ENCODE results near the gene COL16A1.
"Not testable (repeated sequence)": the region's sequence is repeated elsewhere in the genome, so short reads cannot be mapped to it uniquely, and the experiment has no call there.

Gene COL16A1

DNA sequence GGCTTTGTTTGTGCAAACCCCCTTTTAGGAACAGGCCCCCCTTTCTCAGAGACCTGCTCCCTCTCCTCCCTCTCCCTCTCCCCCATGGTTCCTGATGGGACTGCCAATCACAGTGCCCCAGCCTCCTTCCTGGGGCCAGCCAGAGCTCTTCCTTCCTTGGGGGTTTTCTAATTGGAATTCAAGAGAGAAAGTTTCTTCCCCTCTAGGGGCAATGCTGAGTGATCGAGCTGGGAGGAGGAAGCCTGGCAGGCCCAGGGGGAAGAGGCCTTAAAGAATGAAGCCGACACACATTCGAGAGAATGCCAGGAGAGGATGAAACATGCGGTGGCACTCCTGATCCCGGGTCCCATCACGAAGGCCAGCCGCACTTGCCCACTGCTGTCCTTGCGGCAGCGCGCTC, 21.3 kb upstream of the COL16A1 start:
- no peaks in the 10 kb centered on the region for H3K9me3 Mint-ChIP-seq
- H3K4me1 Mint-ChIP-seq (ENCODE audit: low read depth), result no peaks in the 10 kb centered on the region
- H3K36me3 Mint-ChIP-seq (ENCODE audit: low read depth), result no peaks in the 10 kb centered on the region
- peaks cover 5% of the 10 kb centered on the region for H3K27me3 Mint-ChIP-seq
- H3K27ac Mint-ChIP-seq, result no peak overlapping the region
- H3K4me3 Mint-ChIP-seq, result no peak overlapping the region

DNA sequence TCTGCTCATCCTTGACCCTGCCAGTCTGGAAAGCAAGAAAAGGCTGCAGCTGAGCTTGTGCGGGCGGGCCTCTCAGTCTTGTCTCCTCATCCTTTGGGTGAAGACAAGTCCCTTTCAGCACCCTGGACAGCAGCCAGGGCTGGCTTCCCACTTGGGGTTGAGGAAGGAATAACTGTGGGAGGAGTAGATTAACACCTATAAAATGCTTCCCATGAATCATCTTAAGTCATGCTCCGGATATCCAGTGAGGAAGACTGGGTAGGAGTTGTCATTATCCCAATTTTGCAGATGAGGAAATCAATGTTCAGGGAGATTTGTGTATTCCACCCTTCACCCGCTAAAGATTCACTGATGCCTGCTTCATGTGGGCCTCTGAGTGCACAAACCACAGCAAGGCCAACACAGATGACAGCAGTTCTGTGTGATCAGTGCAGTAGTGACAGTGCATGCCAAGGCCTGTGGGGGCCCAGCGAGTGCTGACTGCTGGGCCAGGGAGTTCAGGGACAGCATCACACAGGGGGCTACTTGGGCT, 20.1 kb upstream of the COL16A1 start:
- H3K4me1 Mint-ChIP-seq (ENCODE audit: low read depth), result no peaks in the 10 kb centered on the region
- no peak overlapping the region for H3K4me3 Mint-ChIP-seq
- H3K27me3 Mint-ChIP-seq, result peaks cover 9% of the 10 kb centered on the region
- H3K9me3 Mint-ChIP-seq, result no peaks in the 10 kb centered on the region
- H3K27ac Mint-ChIP-seq, result no peak overlapping the region
- H3K36me3 Mint-ChIP-seq (ENCODE audit: low read depth), result no peaks in the 10 kb centered on the region

DNA sequence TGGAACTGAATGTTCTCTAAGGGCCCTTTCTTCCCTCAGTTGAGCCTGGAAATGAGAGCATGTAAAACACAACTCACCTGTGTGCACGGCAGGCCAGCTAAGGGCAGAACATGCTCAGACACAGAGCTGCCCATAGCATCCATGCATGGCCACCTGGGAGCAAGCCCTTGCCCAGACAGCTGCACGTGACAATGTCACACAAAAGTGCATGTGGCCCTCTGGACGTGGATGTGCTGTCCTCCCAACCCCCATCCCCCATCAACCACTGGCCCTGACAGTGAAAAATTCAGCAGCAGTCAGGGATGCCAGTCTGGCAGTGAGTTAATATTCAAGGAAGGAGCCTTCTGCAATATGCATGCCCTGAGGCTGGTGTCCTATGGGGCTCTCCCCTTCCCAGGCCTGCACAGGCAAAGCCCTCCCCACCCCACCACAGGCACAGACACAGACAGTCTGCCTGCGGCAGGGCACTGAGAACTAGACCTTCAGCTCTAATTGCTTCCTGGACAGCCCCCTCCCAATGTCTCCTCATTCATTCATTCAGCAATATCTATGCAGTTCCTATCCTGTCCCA, 14.6 kb upstream of the COL16A1 start:
- H3K4me1 Mint-ChIP-seq (ENCODE audit: low read depth), result peaks cover 9% of the 10 kb centered on the region
- no peak overlapping the region for H3K27ac Mint-ChIP-seq
- H3K4me3 Mint-ChIP-seq, result no peak overlapping the region
- no peaks in the 10 kb centered on the region for H3K9me3 Mint-ChIP-seq
- H3K27me3 Mint-ChIP-seq, result peaks cover 46% of the 10 kb centered on the region
- H3K36me3 Mint-ChIP-seq (ENCODE audit: low read depth), result no peaks in the 10 kb centered on the region

DNA sequence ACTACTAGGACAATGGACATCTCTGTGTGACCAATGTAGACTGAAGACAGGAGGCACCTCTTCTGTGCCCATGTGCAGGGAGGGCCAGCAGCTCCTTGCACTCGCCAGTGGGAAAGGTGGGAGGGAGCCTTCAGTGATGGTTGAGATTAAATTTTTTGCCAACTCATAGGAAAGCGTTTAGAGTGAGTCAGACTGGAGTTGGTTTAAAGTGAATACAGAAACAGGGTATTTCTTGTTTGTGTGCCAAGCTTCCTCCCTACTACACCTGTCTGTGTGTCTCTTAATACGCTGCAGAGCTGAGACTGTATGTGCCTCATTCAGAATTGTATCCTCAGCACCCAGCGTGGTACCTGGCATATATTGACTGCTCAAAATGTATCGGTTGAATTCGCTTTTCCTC, 13.5 kb upstream of the COL16A1 start:
- H3K36me3 Mint-ChIP-seq (ENCODE audit: low read depth), result no peaks in the 10 kb centered on the region
- H3K27me3 Mint-ChIP-seq, result peaks cover 54% of the 10 kb centered on the region
- no peak overlapping the region for H3K27ac Mint-ChIP-seq
- H3K4me3 Mint-ChIP-seq, result no peak overlapping the region
- no peaks in the 10 kb centered on the region for H3K9me3 Mint-ChIP-seq
- peaks cover 9% of the 10 kb centered on the region for H3K4me1 Mint-ChIP-seq (ENCODE audit: low read depth)

DNA sequence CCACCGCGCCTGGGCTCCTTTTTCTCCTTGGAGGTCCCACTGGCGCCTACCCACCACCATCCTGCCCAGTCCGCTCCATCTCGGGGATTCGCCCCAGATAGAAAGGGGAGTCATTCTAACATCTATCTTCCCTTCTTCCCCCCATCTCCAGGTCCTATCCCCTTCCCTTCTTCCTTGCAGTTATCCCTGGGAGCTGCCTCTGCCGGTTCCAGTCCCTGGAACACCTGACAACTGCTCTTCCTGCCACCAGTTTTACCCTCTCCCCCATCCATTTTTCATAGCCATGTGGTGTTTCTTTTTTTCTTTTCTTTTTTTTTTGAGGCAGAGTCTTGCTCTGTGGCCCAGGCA, 12.0 kb upstream of the COL16A1 start:
- Mint-ChIP-seq H3K4me1 (ENCODE audit: low read depth) (peaks cover 9% of the 10 kb centered on the region), H3K27me3 (peaks cover 55% of the 10 kb centered on the region), H3K9me3 (no peaks in the 10 kb centered on the region), H3K36me3 (ENCODE audit: low read depth) (no peaks in the 10 kb centered on the region), H3K4me3 (no peak overlapping the region), H3K27ac (no peak overlapping the region)

DNA sequence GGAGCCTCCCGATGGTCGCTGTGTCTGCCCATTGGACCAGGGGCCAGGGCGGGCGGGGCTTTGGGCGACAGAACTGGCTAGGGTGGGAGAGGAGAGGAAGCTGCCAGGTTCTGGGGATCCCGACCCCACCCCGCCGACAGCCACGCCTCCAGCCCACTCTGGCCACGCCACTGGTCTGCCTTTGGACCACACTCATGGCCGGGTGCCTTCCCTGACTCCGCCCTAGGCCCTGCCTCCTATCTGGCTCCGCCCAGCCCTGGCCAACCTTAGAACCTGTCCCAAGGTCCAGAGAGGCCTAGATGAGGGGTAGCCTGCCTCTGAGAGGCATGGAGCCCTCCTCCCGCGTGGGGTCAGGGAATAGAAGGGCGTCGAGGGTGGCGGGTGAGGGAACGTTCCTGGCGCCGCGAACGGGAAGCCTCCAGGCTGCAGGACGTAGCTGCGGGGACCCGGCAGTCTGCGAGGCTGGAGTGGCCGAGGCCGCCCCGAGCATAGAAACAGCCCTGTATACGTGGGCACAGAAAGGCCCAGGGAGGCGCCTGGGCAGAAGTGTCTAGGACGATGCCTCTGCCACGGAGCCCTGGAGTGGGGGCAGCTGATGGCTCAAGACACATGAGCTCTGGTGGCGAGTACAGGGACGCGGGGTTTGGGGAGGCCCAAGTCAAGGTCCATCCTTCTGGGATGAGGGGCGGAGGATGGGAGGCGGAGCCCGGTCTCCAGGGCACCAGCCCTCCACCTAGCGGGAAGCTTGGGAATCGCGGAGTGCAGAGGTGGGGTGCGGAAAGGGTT, 11.5 kb upstream of the COL16A1 start:
- Mint-ChIP-seq H3K27me3 (peaks cover 55% of the 10 kb centered on the region), H3K27ac (no peak overlapping the region), H3K4me1 (ENCODE audit: low read depth) (peaks cover 9% of the 10 kb centered on the region), H3K9me3 (no peaks in the 10 kb centered on the region), H3K36me3 (ENCODE audit: low read depth) (no peaks in the 10 kb centered on the region), H3K4me3 (peak overlapping the region; percentile 58)

DNA sequence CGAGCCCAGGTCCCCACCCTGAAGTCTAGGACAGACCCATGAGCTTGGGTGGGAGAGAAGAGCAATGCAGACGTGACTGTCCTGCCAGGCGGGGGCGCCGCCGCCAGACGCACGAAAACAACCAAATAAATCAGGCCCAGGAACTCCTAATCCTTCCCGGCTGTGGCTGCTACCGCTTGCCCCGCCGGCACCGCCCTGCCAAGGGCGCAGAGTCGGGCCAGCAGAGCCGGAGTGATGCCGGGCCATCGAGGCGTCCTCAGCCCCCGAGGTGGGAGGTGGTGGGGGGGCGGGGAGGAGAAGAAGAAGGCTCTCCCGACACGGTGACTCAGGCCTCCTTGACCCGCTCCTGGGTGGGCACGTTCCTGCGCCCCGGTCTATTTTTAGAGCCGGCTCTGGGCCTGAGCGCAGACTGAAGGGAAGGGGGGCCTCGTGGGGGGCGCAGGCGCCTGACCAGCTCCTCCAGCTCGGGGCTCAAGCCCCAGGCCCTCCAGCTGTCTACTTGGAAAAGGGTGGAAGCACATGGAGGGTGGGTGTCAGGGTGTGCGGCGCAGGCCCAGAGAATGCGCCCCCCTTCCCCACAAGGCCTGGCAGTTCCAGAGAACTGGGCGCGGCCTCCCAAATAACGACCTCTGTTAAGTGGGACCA, 10.7 kb upstream of the COL16A1 start:
- Mint-ChIP-seq H3K4me3 (peak overlapping the region; percentile 47), H3K27ac (no peak overlapping the region), H3K9me3 (no peaks in the 10 kb centered on the region), H3K4me1 (ENCODE audit: low read depth) (peaks cover 9% of the 10 kb centered on the region), H3K27me3 (peaks cover 52% of the 10 kb centered on the region), H3K36me3 (ENCODE audit: low read depth) (no peaks in the 10 kb centered on the region)

DNA sequence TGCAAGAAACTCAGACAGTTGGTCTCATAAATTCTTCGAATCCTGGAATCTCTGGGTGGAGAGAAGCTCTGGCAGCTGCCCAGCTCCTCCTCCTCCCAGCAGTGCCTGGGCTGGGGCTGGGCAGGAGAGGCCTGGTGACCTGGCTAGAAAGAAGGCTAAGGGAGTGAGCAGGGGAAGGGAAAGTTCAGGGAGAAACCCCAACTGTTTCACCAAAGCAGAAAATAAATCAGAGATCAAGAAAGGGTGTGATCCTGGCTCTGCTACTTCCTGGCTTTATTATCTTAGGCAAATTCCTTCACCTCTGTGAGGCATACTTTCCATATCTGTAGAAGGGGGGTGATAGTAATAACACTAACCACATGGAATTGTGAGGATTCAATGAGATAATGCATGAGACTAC, 8.8 kb upstream of the COL16A1 start:
- Mint-ChIP-seq H3K27ac (no peak overlapping the region), H3K9me3 (no peaks in the 10 kb centered on the region), H3K4me1 (ENCODE audit: low read depth) (peaks cover 18% of the 10 kb centered on the region), H3K4me3 (no peak overlapping the region), H3K36me3 (ENCODE audit: low read depth) (no peaks in the 10 kb centered on the region), H3K27me3 (peaks cover 55% of the 10 kb centered on the region)

DNA sequence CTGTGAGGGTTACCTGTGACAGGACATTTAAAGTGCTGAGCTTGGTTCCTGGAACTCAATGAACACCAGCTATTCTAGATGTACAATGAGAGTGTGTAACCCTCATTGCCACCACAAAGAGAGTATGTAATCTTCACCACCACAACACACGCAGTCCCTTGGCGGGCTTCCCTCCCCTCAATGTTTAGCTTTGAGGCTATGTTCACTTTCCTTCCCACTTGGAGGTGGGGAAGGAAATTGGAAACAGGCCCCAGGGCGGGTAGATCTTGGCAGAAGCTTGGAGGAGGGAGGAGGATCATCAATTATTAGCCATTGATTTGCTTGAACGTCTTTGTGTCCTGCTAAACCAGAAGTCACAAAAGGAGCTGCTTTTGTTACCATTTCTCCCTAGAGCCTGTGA, 8.3 kb upstream of the COL16A1 start:
- Mint-ChIP-seq H3K9me3 (no peaks in the 10 kb centered on the region), H3K4me1 (ENCODE audit: low read depth) (peaks cover 23% of the 10 kb centered on the region), H3K27ac (no peak overlapping the region), H3K4me3 (no peak overlapping the region), H3K36me3 (ENCODE audit: low read depth) (no peaks in the 10 kb centered on the region), H3K27me3 (peaks cover 54% of the 10 kb centered on the region)

DNA sequence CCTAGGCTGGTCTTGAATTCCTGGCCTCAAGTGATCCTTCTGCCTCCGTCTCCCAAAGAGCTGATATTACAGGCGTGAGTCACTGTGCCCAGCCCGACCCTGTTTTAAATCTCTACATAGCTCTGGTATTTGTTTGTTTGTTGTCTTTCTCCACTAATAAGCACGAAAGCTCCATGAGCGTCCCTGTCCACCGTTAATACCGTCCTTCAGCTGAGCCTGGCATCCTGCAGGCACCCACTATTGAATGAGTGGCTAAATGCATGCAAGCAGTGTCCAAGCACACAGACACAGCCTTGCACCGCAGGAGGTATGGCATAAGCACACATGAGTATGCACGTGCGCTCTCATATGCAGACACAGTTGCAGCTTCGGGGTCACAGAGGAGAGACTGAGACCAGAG, 4.5 kb upstream of the COL16A1 start:
- Mint-ChIP-seq H3K4me3 (no peak overlapping the region), H3K27me3 (peaks cover 53% of the 10 kb centered on the region), H3K27ac (no peak overlapping the region), H3K36me3 (ENCODE audit: low read depth) (no peaks in the 10 kb centered on the region), H3K9me3 (no peaks in the 10 kb centered on the region), H3K4me1 (ENCODE audit: low read depth) (peaks cover 37% of the 10 kb centered on the region)

DNA sequence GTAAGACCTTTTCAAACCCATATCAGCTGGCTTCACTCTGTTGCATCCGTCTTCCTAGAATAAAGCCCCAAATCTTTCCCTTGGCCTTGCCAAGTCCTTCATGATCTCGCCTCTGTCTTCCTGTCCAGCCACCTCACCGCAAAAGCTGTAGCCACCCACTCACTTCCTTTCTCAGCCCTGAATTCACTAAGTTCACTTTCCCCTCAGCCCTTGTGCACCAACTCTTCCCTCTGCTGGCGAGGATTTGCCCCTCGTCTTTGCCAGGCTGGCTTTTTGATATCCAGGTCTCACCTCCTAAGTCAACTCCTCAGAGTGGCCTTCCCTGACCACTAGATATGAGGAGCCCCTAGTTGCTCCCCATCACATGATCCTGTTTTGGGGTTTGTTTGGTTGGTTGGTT, 3.9 kb upstream of the COL16A1 start:
- no peaks in the 10 kb centered on the region for H3K9me3 Mint-ChIP-seq
- H3K27ac Mint-ChIP-seq, result peak overlapping the region; percentile 3
- peaks cover 53% of the 10 kb centered on the region for H3K27me3 Mint-ChIP-seq

DNA sequence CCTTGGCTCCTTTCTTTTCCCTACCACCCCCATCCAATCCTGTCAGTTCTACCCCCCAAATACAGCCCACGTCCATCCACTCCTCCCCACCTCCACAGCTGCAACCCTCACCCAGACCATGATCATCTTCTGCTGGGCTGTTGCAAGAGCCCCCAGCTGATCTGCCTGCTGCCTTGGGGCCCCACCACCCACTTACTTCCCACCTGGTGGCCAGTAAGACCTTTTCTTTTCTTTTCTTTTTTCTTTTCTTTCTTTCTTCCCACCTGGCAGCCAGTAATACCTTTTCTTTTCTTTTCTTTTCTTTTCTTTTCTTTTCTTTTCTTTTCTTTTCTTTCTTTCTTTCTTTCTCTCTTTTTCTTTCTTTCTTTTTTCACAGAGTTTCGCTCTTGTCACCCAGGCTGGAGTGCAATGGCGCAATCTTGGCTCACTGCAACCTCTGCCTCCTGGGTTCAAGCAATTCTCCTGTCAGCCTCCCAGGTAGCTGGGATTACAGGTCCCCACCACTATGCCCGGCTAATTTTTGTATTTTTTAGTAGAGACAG, 3.3 kb upstream of the COL16A1 start:
- H3K4me3 Mint-ChIP-seq, result peak overlapping the region; percentile 0
- not testable (repeated sequence) for H3K36me3 Mint-ChIP-seq (ENCODE audit: low read depth); H3K9me3 Mint-ChIP-seq; H3K27ac Mint-ChIP-seq
- peaks cover 50% of the 10 kb centered on the region for H3K27me3 Mint-ChIP-seq
- peaks cover 37% of the 10 kb centered on the region for H3K4me1 Mint-ChIP-seq (ENCODE audit: low read depth)

More for the DNA sequence above, 3.9 kb upstream of the COL16A1 start:
- H3K4me3 Mint-ChIP-seq, result peak overlapping the region; percentile 0
- H3K4me1 Mint-ChIP-seq (ENCODE audit: low read depth), result peaks cover 37% of the 10 kb centered on the region
- no peaks in the 10 kb centered on the region for H3K36me3 Mint-ChIP-seq (ENCODE audit: low read depth)

DNA sequence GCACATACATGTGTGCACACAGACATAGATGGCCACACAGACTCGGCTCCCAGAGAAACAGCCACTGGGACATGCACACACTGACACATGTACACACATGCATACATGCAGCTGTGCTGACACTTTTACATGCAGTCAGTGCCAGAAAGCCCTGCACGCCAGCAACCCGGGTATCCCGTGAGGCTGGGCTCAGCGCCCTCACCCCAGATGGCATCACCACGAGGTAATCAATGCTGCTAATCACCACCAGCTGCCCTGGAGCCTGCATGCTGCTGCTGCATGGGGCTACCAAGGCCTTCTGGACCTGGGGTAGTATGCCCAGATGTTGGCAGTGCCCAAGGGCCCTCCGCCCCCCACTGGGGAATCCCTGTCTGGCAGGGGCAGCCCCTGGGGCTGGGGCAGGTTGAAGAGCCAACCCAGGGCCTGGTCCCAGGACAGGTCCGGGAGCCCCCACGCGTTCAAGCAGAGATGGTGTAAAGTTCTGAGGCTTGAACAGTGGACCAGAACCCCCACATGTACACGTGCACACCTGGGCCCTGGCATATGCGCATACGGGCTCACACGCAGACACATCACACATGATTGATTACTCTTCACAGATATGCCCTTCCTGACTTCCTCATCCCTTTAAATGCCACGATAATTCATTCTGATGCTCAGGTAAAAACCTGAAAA, 2.7 kb upstream of the COL16A1 start:
- H3K4me3 Mint-ChIP-seq, result no peak overlapping the region
- H3K27ac Mint-ChIP-seq, result no peak overlapping the region
- peaks cover 53% of the 10 kb centered on the region for H3K27me3 Mint-ChIP-seq
- H3K36me3 Mint-ChIP-seq (ENCODE audit: low read depth), result no peaks in the 10 kb centered on the region
- H3K9me3 Mint-ChIP-seq, result no peaks in the 10 kb centered on the region
- peaks cover 37% of the 10 kb centered on the region for H3K4me1 Mint-ChIP-seq (ENCODE audit: low read depth)

DNA sequence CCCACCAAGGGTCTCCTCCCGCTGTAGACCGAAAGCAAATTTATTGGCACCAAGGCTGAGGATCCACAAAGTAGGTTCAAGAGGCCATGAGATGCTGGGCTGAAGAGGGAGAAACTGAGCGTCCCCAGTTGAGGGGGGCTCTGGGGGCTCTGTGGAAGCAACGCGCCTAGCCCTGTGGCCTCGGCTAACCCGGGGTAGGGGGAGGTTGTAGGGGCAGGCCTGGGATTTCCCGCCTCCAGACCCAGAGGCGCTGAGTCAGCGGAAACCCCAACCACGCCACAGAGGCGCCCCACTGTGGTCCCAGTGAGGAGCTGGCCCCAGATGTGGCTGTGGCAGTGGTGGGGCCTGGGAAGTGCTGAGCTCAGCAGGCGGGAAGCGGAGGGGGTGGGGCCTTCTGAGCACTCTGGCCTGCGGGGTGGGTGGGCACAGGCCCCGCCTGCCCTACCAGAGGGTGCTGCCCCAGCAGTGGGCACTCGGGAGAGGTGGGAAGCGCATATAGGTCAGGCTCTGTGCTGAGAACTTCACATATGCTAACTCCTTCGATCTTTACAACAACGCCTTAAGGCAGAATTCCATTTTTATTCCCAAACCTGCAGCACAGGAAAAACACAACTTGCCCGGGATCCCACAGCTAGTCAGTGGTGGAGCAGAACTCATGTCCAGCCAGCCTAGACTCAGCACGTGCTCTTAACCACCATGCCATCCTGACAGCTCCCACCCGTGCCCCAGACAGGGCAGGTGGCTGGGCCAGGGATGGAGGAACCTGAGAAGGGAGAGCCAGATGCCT, 1.5 kb upstream of the COL16A1 start:
- no peak overlapping the region for H3K27ac Mint-ChIP-seq
- no peak overlapping the region for H3K4me3 Mint-ChIP-seq
- peaks cover 47% of the 10 kb centered on the region for H3K4me1 Mint-ChIP-seq (ENCODE audit: low read depth)
- no peaks in the 10 kb centered on the region for H3K9me3 Mint-ChIP-seq
- H3K27me3 Mint-ChIP-seq, result peaks cover 53% of the 10 kb centered on the region
- H3K36me3 Mint-ChIP-seq (ENCODE audit: low read depth), result no peaks in the 10 kb centered on the region
